HG03196 (cell line): ENCODE data around the gene FHL1.
"Not testable (repeated sequence)": the region's sequence is repeated elsewhere in the genome, so short reads cannot be mapped to it uniquely, and the experiment has no call there.

ENCODE experiments used
- ATAC-seq: cut with Tn5 transposase; IDR thresholded peaks from one replicate; pipeline ENCODE4 v1.9.1; 2021; ENCODE audit not compliant: unreplicated experiment

Gene FHL1

GRCh38 chrX:136146614-136147314 is 569 bp upstream of the FHL1 start:
- no peak for ATAC-seq

GRCh38 chrX:136147976-136148375 is 643 bp downstream of the FHL1 start:
- ATAC-seq = no peak

DNA sequence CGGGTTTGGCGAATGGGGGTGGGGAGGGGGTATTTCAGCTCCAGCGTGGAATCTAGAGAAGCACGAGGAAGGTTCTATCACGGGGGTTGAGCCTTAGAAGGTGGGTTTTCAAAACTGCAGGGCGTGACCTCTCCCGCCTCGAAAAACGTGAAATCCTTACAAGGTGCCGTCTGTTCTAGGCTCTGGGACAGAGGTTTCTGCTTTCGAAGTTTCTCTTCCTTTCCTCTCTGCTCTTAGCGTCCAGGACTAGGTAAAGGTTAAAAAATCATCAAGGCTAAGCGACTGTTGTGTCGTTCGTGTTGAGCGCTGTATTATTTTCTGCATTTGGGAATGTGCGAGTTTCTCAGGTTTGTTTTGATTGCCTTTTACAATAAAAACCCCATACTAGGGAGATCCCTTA is 1.1 kb downstream of the FHL1 start:
- no peak for ATAC-seq

GRCh38 chrX:136154998-136155397 is 7.7 kb downstream of the FHL1 start:
- no peak for ATAC-seq

- ATAC-seq = no peak
Measured at GRCh38 chrX:136156560-136157117, 9.3 kb downstream of the FHL1 start.

GRCh38 chrX:136157187-136157586 is 9.9 kb downstream of the FHL1 start:
- ATAC-seq = no peak

- no peak for ATAC-seq
Measured at GRCh38 chrX:136158685-136159084, 11.4 kb downstream of the FHL1 start.

DNA sequence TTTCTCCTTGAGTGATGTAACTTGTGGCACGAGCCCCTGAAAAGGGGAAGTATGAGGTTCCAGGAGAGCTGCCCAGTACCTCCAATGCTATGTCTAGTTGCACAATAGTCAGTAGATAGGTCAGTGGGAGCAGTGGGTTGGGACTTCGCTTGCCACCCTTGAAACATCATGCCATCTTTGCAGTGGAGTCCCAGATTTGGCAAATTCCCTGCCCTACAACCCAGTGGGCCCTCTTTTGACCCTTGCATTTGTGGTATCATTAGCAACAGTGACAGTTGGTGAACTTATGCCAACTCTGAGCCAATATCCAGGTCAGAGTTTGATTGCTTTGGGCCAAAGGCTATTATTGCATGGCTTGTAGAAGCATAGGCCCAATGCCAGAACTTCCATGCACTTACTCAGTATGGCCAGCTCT is 12.3 kb downstream of the FHL1 start:
- ATAC-seq = no peak

DNA sequence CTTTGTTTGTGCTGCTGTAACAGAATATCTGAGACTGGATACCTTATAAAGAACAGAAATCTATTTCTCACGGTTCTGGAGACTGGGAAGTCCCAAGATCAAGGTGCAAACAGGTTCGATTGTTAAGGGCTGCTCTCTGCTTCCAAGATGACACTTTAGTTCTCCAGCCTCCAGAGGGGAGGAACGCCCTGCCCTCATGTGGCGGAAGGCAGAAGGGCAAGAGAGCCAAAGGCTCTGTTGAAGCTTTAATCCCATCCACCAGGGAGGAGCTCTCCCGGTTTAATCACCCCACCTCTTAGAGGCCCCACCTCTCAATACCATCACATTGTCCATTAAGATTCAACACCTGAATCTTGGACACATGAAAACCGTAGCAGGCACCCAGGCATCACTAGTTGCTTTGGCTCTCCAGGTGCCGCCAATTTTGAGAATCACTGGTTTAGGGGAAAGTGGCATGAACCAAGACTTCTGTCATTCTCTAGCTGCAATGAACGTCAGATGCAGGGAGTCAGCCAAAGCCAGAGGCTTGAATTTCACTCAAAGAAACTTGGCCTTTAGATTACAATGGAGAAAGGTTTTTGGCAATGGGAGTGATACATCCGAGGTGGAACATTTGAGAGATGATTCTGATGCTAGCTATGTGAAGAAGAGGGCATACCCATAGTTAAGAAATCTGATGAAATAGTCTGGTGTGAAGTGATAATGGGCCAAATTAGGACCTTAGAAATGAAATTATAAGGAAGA is 15.7 kb downstream of the FHL1 start:
- no peak for ATAC-seq

- ATAC-seq = no peak
Measured at GRCh38 chrX:136163689-136164088, 16.4 kb downstream of the FHL1 start.

GRCh38 chrX:136165406-136165805 is 18.1 kb downstream of the FHL1 start:
- ATAC-seq = no peak

GRCh38 chrX:136166221-136166855 is 19.0 kb downstream of the FHL1 start:
- ATAC-seq = no peak

DNA sequence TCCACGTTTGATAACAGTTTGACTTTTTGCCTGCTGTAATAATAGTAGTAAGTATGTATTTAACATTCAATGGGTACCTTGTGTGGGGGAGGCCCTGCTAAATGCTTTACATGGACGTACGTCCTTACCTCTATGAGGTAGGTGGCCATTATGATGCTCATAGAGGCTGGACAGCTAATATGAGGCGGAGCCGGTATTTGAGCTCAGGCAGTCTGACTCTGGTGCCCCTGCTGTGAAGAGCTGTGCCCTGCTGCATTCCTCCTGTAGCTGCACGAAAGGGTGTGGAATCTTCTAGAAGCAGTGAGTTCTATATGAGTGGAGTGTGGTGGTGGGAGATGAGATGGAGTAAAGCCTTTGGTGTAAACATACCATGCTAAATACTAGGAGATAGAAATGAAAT is 20.7 kb downstream of the FHL1 start:
- not testable (repeated sequence) for ATAC-seq

DNA sequence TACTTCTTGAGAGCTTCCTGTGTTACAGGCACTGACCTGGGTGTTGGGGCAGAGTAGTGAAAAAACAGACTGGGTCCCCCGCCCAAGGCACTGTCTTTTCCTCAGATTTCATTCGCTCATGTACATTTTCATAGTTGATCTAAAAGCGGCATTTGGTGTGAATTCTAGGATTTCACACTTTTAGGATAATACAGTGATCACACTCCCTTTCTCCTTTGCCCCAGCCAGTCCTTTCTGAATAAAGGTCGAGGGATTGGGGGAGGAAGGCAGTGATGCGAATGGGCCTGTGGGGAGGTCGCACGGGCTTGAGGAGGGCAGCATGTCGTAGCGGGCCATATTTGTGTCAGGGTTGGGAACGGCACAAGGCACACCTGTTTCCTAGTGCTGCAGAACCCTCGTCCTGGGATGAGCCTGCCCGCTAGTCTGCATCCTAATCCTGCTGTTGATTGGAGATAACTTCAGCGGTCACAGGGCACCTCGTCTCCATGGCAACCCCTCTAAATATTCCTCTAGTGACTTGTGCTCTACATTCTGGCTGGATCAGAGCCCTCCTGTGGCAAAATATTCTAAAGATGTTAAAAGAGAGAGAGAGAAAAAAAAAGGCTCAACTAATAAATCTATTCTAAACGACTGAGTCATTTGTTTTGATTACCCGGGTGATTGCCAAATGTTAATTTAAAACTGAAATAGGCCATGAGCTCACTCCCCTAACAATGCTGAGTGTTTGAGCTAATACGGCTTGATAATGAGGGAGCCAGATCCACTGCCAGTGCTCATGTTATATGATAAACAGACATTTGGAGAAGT is 21.8 kb downstream of the FHL1 start:
- ATAC-seq = no peak

GRCh38 chrX:136170139-136170800 is 22.9 kb downstream of the FHL1 start:
- ATAC-seq = no peak

DNA sequence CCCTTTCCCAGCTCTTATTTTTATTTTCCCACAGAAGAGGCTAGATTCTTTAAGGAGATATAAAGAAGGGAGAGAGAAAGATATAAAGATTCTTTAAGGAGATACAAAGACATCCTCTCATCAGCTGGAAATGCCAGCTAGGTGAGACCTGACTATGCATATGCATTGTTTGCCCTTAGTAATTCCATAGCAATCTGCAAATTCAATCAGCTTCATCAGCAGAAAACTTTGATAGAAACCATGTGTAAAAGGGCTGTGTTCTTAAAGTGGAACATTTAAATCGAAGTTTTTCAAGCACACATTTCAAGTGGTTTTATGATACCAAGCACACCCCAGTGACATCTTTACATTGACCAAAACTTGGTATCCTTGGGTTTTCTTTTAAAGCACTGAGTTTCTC is 24.1 kb downstream of the FHL1 start:
- no peak for ATAC-seq

DNA sequence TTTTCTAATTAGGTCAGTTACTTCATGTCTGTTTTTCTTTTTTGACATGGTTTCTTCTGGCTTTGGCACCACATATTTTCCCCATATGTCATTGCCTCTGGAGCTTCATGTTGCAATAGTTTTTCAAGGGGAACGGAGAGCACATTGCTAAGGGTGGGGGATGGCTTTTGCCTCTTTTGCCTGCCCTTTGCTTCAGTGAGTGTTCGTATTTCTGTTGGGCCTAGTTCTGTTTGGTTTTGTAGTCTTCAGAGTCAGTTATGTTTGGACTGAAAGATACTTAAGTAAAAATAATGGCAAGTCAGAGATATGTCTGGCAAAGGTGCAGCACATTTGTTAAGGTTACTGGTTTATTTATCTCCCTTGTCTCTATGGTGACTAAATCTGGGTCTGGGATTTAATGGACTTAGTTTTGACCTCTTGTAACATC is 29.1 kb downstream of the FHL1 start:
- no peak for ATAC-seq

GRCh38 chrX:136179133-136179532 is 31.8 kb downstream of the FHL1 start:
- ATAC-seq = no peak

GRCh38 chrX:136182414-136182813 is 35.1 kb downstream of the FHL1 start:
- ATAC-seq = no peak

- no peak for ATAC-seq
Measured at GRCh38 chrX:136183172-136183571, 35.8 kb downstream of the FHL1 start.
